Transverse colon (tissue), 4 donors: ENCODE results near the gene LEUTX. TPM values are rescaled to one million over a fixed set of nuclear protein-coding genes. Genes with fewer than 3 reads are reported as not detected.

Experiments used
- DNase-seq: peaks from one replicate; pipeline ENCODE4 v3.0.0-alpha.2; 2019
- H3K27ac ChIP-seq, 4 donors: fragments of 200-600 bp; sonication (generic); 2 replicates each; pipeline ENCODE4 v1.5.1; 2016 to 2018; ENCODE audit warnings: inconsistent platforms in 4 of 4
- H3K27me3 ChIP-seq: fragments of 200-600 bp; sonication (generic); 2 replicates; pipeline ENCODE4 v1.5.1; 2017; ENCODE audit warnings: inconsistent platforms
- H3K36me3 ChIP-seq, 4 donors: fragments of 200-600 bp; sonication (generic); 2 replicates each; pipeline ENCODE4 v1.5.1; 2017 to 2019; ENCODE audit warnings: inconsistent platforms in 4 of 4
- H3K4me1 ChIP-seq, 4 donors: fragments of 200-600 bp; sonication (generic); 2 replicates each; pipeline ENCODE4 v1.5.1; 2017 to 2020; ENCODE audit warnings: inconsistent platforms in 4 of 4
- H3K4me3 ChIP-seq, 4 donors: fragments of 200-600 bp; sonication (generic); 1 replicate in 1 of 4; 2 replicates in 3 of 4; pipeline versions ENCODE4 v1.5.1 to v1.6.1; 2017 to 2019; ENCODE audit warnings: inconsistent platforms in 4 of 4
- H3K9me3 ChIP-seq, 2 donors: fragments of 200-600 bp; sonication (generic); 2 replicates each; pipeline ENCODE4 v1.5.1; 2017 to 2019; ENCODE audit warnings: inconsistent platforms in 2 of 2
- CTCF ChIP-seq, 5 experiments: fragments of 200-600 bp in 3 of 5; fragments of 450-650 bp in 2 of 5; sonication (generic) in 3 of 5; IDR thresholded peaks; 1 replicate in 2 of 5; 2 replicates in 3 of 5; pipeline ENCODE4 v1.5.1; 2016 to 2017; ENCODE audit warnings: antibody characterized with exemption in 5 of 5, inconsistent platforms in 3 of 5, mild to moderate bottlenecking in 2 of 5, moderate library complexity in 1 of 5
- EP300 ChIP-seq: sonication (generic); formaldehyde crosslinking; IDR thresholded peaks from one replicate; pipeline ENCODE4 v1.6.1; 2017; ENCODE audit warnings: antibody characterized with exemption, low read depth
- POLR2A ChIP-seq: fragments of 450-650 bp; IDR thresholded peaks from one replicate; pipeline ENCODE4 v1.6.1; 2016; ENCODE audit warnings: antibody characterized with exemption, mild to moderate bottlenecking, moderate library complexity
- POLR2AphosphoS5 ChIP-seq, 3 donors: sonication (generic); formaldehyde crosslinking; IDR thresholded peaks; one replicate each; pipeline ENCODE4 v1.6.1; 2016; ENCODE audit warnings: antibody characterized with exemption in 3 of 3
- WGBS, 2 donors: methylation state at CpG; one replicate each; pipeline ENCODE4 v1.1.5; 2018; ENCODE audit warnings: low coverage in 1 of 2; 5-methylcytosine and 5-hydroxymethylcytosine counted together
- in situ Hi-C, 4 donors: fragments of 200-750 bp; cut with MboI; loops; one replicate each; pipeline versions ENCODE4 v1.15.0 to v1.15.1; 2017; ENCODE audit warnings: low sequenced_read_pairs in 3 of 4, low pct_ligation_motif_present in 1 of 4, low pct_unique_long_range_greater_than_20kb in 1 of 4
- intact Hi-C: fragments of 100-400 bp; cut with DNase I; formaldehyde crosslinking; loops from one replicate; pipeline ENCODE4 v1.15.1; 2023; ENCODE audit warnings: low total_unique reads
- total RNA-seq, 4 donors: library from RNA; depleted of rRNA; stranded (reverse); fragments of >200 nt; gene quantifications; one replicate each; pipeline ENCODE4 v1.1.0, GENCODE V29; 2016

Gene LEUTX
- total RNA-seq, 4 donors from 2014 or later, result not detected

- Histone ChIP-seq H3K27me3 (no peaks in the 10 kb centered on the region), H3K27ac (no peak overlapping the region), H3K36me3 (peaks cover 0 to 34% (median 10%) of the 10 kb centered on the region in 4 donors), H3K4me3 (no peak overlapping the region), H3K4me1 (peaks cover 16 to 25% (median 21%) of the 10 kb centered on the region in 4 donors), H3K9me3 (no peaks in the 10 kb centered on the region)
- TF ChIP-seq POLR2AphosphoS5 (IDR thresholded peaks at IDR 0.05) (no peak), EP300 (no peak), POLR2A (no peak), CTCF (IDR thresholded peaks at IDR 0.05) (no peak)
- in situ Hi-C loops (no loop called here), intact Hi-C loops (no loop called here)
- 64 to 77% methylated on average over 4 to 5 of the region's 5 CpGs for WGBS, 2 donors
- DNase-seq, result no peak
These were observed 50.0 kb downstream of the LEUTX start for GRCh38 chr19:39828654-39829032.

GRCh38 chr19:39829702-39830275, 51.1 kb downstream of the LEUTX start:
- in situ Hi-C loops (no loop called here), intact Hi-C loops (no loop called here)
- H3K9me3 ChIP-seq, result no peaks in the 10 kb centered on the region
- DNase-seq, result no peak
- peaks cover 14 to 21% (median 17%) of the 10 kb centered on the region in 4 donors for H3K4me1 ChIP-seq
- H3K36me3 ChIP-seq, result peaks cover 0 to 34% (median 10%) of the 10 kb centered on the region in 4 donors
- WGBS, 2 donors, result 90 to 94% methylated on average over 5 to 10 of the region's 10 CpGs
- TF ChIP-seq POLR2AphosphoS5 (IDR thresholded peaks at IDR 0.05), result no peak
- no peak for TF ChIP-seq POLR2A
- TF ChIP-seq CTCF (IDR thresholded peaks at IDR 0.05), result no peak
- no peaks in the 10 kb centered on the region for H3K27me3 ChIP-seq
- no peak overlapping the region for H3K4me3 ChIP-seq
- no peak overlapping the region for H3K27ac ChIP-seq

GRCh38 chr19:39830406-39830805, 51.8 kb downstream of the LEUTX start:
- H3K4me3 ChIP-seq, result no peak overlapping the region
- H3K27ac ChIP-seq, result no peak overlapping the region
- H3K36me3 ChIP-seq, result peaks cover 0 to 34% (median 12%) of the 10 kb centered on the region in 4 donors
- TF ChIP-seq CTCF (IDR thresholded peaks at IDR 0.05), result no peak
- no peak for TF ChIP-seq EP300
- no peak for TF ChIP-seq POLR2AphosphoS5 (IDR thresholded peaks at IDR 0.05)
- no peak for TF ChIP-seq POLR2A
- no peak for DNase-seq
- no peaks in the 10 kb centered on the region for H3K9me3 ChIP-seq
- no peaks in the 10 kb centered on the region for H3K27me3 ChIP-seq
- intact Hi-C loops (no loop called here), in situ Hi-C loops (no loop called here)
- WGBS, 2 donors, result 94% methylated on average over 18 of the region's 18 CpGs; no CpG with 5 or more reads in 1 of the 2 donors
- H3K4me1 ChIP-seq, result peaks cover 9 to 16% (median 12%) of the 10 kb centered on the region in 4 donors

- H3K27me3 ChIP-seq, result no peaks in the 10 kb centered on the region
- no peak for TF ChIP-seq POLR2AphosphoS5 (IDR thresholded peaks at IDR 0.05)
- no peak for TF ChIP-seq EP300
- TF ChIP-seq POLR2A, result no peak
- TF ChIP-seq CTCF (IDR thresholded peaks at IDR 0.05), result no peak
- no peak for DNase-seq
- peaks cover 0 to 32% (median 12%) of the 10 kb centered on the region in 4 donors for H3K36me3 ChIP-seq
- H3K9me3 ChIP-seq, result no peaks in the 10 kb centered on the region
- H3K4me3 ChIP-seq, result no peak overlapping the region
- in situ Hi-C loops, result no loop called here
- no peak overlapping the region for H3K27ac ChIP-seq
- peaks cover 9 to 16% (median 12%) of the 10 kb centered on the region in 4 donors for H3K4me1 ChIP-seq
- intact Hi-C loops, result no loop called here
These were observed 52.2 kb downstream of the LEUTX start for GRCh38 chr19:39830847-39831246.
